ENCODE measurements around the gene KRTAP4-7. TPM values are rescaled to one million over a fixed set of nuclear protein-coding genes. Genes with fewer than 3 reads are reported as not detected.
"Not testable (repeated sequence)": the region's sequence is repeated elsewhere in the genome, so short reads cannot be mapped to it uniquely, and the experiment has no call there.

Gene KRTAP4-7
- total and polyA plus RNA-seq, 4 donors: not detected

- WGBS, 2 donors: 92 to 98% methylated on average over 2 of the region's 2 CpGs
- no peak for ATAC-seq (ENCODE audit: insufficient read depth, low FRiP score)
- no peaks in the 10 kb centered on the region for H3K27me3 ChIP-seq (ENCODE audit: control insufficient read depth in 3 of 3, insufficient read depth in 3 of 3, low read length in 2 of 3)
- no peak overlapping the region for H3K9ac ChIP-seq (ENCODE audit: insufficient read depth in 1 of 2, low read length in 2 of 2)
- no peaks in the 10 kb centered on the region for H3K4me1 ChIP-seq (ENCODE audit: control insufficient read depth in 5 of 5, insufficient read depth in 5 of 5, low read length in 5 of 5)
- H3K9me3 ChIP-seq (ENCODE audit: control insufficient read depth in 4 of 4, insufficient read depth in 3 of 4, low read length in 3 of 4): peaks cover 0 to 3% (median 0%) of the 10 kb centered on the region in 4 donors
- H3K36me3 ChIP-seq (ENCODE audit: control insufficient read depth in 4 of 4, insufficient read depth in 4 of 4, low read length in 4 of 4): no peaks in the 10 kb centered on the region
- DNase-seq: no peak
- no peak for TF ChIP-seq CTCF (IDR thresholded peaks at IDR 0.05; ENCODE audit: control extremely low read depth, extremely low read depth)
- H3K4me3 ChIP-seq: no peak overlapping the region
- H3K27ac ChIP-seq (ENCODE audit: low read depth in 1 of 2, low read length in 1 of 2): no peak overlapping the region
These were observed 37.8 kb downstream of the KRTAP4-7 start for GRCh38 chr17:41121742-41122141.

- ATAC-seq (ENCODE audit: insufficient read depth, low FRiP score); H3K4me1 ChIP-seq (ENCODE audit: control insufficient read depth in 5 of 5, insufficient read depth in 5 of 5, low read length in 5 of 5); H3K9ac ChIP-seq (ENCODE audit: insufficient read depth in 1 of 2, low read length in 2 of 2); H3K36me3 ChIP-seq (ENCODE audit: control insufficient read depth in 4 of 4, insufficient read depth in 4 of 4, low read length in 4 of 4); H3K27ac ChIP-seq (ENCODE audit: low read depth in 1 of 2, low read length in 1 of 2); H3K27me3 ChIP-seq (ENCODE audit: control insufficient read depth in 3 of 3, insufficient read depth in 3 of 3, low read length in 2 of 3); H3K9me3 ChIP-seq (ENCODE audit: control insufficient read depth in 4 of 4, insufficient read depth in 3 of 4, low read length in 3 of 4); DNase-seq; H3K4me3 ChIP-seq: not testable (repeated sequence)
- 87 to 88% methylated on average over 12 of the region's 12 CpGs for WGBS, 2 donors
These were observed 39.5 kb downstream of the KRTAP4-7 start for GRCh38 chr17:41123292-41123990.

GRCh38 chr17:41123991-41124371, 40.0 kb downstream of the KRTAP4-7 start, which contains the start of gene KRTAP4-12:
Gene KRTAP4-12 (minus strand): TSS chr17:41124182. CDS start chr17:41124122, 60 bp downstream.
- not testable (repeated sequence) for H3K9me3 ChIP-seq (ENCODE audit: control insufficient read depth in 4 of 4, insufficient read depth in 3 of 4, low read length in 3 of 4); H3K27ac ChIP-seq (ENCODE audit: low read depth in 1 of 2, low read length in 1 of 2); DNase-seq; H3K9ac ChIP-seq (ENCODE audit: insufficient read depth in 1 of 2, low read length in 2 of 2); ATAC-seq (ENCODE audit: insufficient read depth, low FRiP score); H3K4me3 ChIP-seq; H3K4me1 ChIP-seq (ENCODE audit: control insufficient read depth in 5 of 5, insufficient read depth in 5 of 5, low read length in 5 of 5); H3K36me3 ChIP-seq (ENCODE audit: control insufficient read depth in 4 of 4, insufficient read depth in 4 of 4, low read length in 4 of 4); H3K27me3 ChIP-seq (ENCODE audit: control insufficient read depth in 3 of 3, insufficient read depth in 3 of 3, low read length in 2 of 3)
- 81% methylated on average over 3 of the region's 3 CpGs for WGBS, 2 donors

GRCh38 chr17:41125064-41125463, 41.1 kb downstream of the KRTAP4-7 start:
- Histone ChIP-seq H3K27me3 (ENCODE audit: control insufficient read depth in 3 of 3, insufficient read depth in 3 of 3, low read length in 2 of 3) (no peaks in the 10 kb centered on the region), H3K27ac (ENCODE audit: low read depth in 1 of 2, low read length in 1 of 2) (no peak overlapping the region), H3K9me3 (ENCODE audit: control insufficient read depth in 4 of 4, insufficient read depth in 3 of 4, low read length in 3 of 4) (peaks cover 0 to 3% (median 0%) of the 10 kb centered on the region in 4 donors), H3K4me1 (ENCODE audit: control insufficient read depth in 5 of 5, insufficient read depth in 5 of 5, low read length in 5 of 5) (no peaks in the 10 kb centered on the region), H3K4me3 (no peak overlapping the region), H3K9ac (ENCODE audit: insufficient read depth in 1 of 2, low read length in 2 of 2) (no peak overlapping the region), H3K36me3 (ENCODE audit: control insufficient read depth in 4 of 4, insufficient read depth in 4 of 4, low read length in 4 of 4) (no peaks in the 10 kb centered on the region)
- ATAC-seq (ENCODE audit: insufficient read depth, low FRiP score) (no peak), DNase-seq (no peak)
- 73 to 99% methylated on average over 2 of the region's 2 CpGs for WGBS, 2 donors
- TF ChIP-seq CTCF (IDR thresholded peaks at IDR 0.05; ENCODE audit: control extremely low read depth, extremely low read depth): no peak
